Thoracic aorta (tissue), 2 donors: ENCODE data around the gene BANP. TPM values are rescaled to one million over a fixed set of nuclear protein-coding genes. Genes with fewer than 3 reads are reported as not detected.
"Not testable (repeated sequence)": the region's sequence is repeated elsewhere in the genome, so short reads cannot be mapped to it uniquely, and the experiment has no call there.

Experiments
- ATAC-seq: fragments of 150-250 bp; one replicate; pipeline ENCODE4 v1.8.0; 2017; ENCODE audit warnings: low read depth; ENCODE audit not compliant: insufficient number of reproducible peaks, low FRiP score
- DNase-seq: peaks from one replicate; pipeline ENCODE4 v3.0.0-alpha.2; 2020; ENCODE audit warnings: low spot score
- H3K27ac ChIP-seq, 2 donors: fragments of 200-600 bp; sonication (generic); 1 replicate in 1 of 2; 2 replicates in 1 of 2; pipeline ENCODE4 v1.5.1; 2016; ENCODE audit warnings: mild to moderate bottlenecking in 2 of 2, moderate library complexity in 2 of 2
- H3K27me3 ChIP-seq: fragments of 200-600 bp; sonication (generic); replicated peaks from 2 replicates; pipeline ENCODE4 v1.6.0; 2016; ENCODE audit warnings: mild to moderate bottlenecking; ENCODE audit not compliant: insufficient read depth
- H3K36me3 ChIP-seq: fragments of 200-600 bp; sonication (generic); one replicate; pipeline ENCODE4 v1.5.1; 2016
- H3K4me1 ChIP-seq, 2 donors: fragments of 200-600 bp; sonication (generic); 1 replicate in 1 of 2; 2 replicates in 1 of 2; pipeline versions ENCODE4 v1.5.1 to v1.6.0; 2016; ENCODE audit warnings: low read depth in 2 of 2, mild to moderate bottlenecking in 1 of 2; ENCODE audit not compliant: control insufficient read depth in 1 of 2
- H3K4me3 ChIP-seq: fragments of 200-600 bp; sonication (generic); 2 replicates; pipeline ENCODE4 v1.5.1; 2016; ENCODE audit warnings: mild to moderate bottlenecking
- H3K9me3 ChIP-seq: fragments of 200-600 bp; sonication (generic); 2 replicates; pipeline ENCODE4 v1.5.1; 2016
- CTCF ChIP-seq: fragments of 200-600 bp; sonication (generic); IDR thresholded peaks from one replicate; pipeline ENCODE4 v1.5.1; 2019; ENCODE audit warnings: antibody characterized with exemption
- total RNA-seq, 2 donors: library from RNA; depleted of rRNA; stranded (reverse); fragments of >200 nt; gene quantifications; one replicate each; pipeline versions ENCODE4 v1.1.0 to v1.2.3, GENCODE V29; 2016

Gene BANP
- total RNA-seq, 2 donors from 2014 or later, result 18.6 to 21.8 TPM

GRCh38 chr16:87926246-87927194, 24.7 kb upstream of the BANP start:
- Histone ChIP-seq H3K4me3 (no peak overlapping the region), H3K27ac (no peak overlapping the region), H3K36me3 (no peaks in the 10 kb centered on the region), H3K27me3 (no peaks in the 10 kb centered on the region), H3K4me1 (peaks cover 4 to 30% of the 10 kb centered on the region in 2 donors), H3K9me3 (no peaks in the 10 kb centered on the region)
- DNase-seq (no peak), ATAC-seq (no peak)
- TF ChIP-seq CTCF, result no peak

DNA sequence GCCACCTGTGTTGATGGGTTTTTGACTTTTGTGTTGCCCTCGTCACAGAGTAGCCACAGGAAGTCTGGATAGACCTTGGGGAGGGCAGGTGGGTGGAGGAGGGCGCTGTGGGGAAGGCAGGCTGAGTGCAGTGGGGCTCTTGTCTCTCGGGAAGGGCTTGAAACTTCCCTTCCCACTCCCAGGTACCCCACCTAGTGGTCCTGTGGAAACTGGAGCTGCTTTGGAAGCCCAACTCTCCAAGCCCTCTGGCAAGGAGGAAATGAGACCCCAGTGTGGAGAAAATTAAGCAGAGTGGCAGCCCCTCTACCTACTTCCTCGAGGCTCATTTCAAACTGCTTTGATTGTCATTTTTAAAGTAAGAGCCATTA, 24.1 kb upstream of the BANP start:
- no peak for ATAC-seq
- DNase-seq, result no peak
- H3K36me3 ChIP-seq, result no peaks in the 10 kb centered on the region
- H3K9me3 ChIP-seq, result no peaks in the 10 kb centered on the region
- no peak overlapping the region for H3K27ac ChIP-seq
- TF ChIP-seq CTCF, result no peak
- H3K4me1 ChIP-seq, result peaks cover 3 to 26% of the 10 kb centered on the region in 2 donors
- no peaks in the 10 kb centered on the region for H3K27me3 ChIP-seq
- no peak overlapping the region for H3K4me3 ChIP-seq

- DNase-seq (no peak), ATAC-seq (no peak)
- Histone ChIP-seq H3K27me3 (no peaks in the 10 kb centered on the region), H3K4me3 (no peak overlapping the region), H3K4me1 (no peaks in the 10 kb centered on the region), H3K9me3 (no peaks in the 10 kb centered on the region), H3K36me3 (no peaks in the 10 kb centered on the region), H3K27ac (no peak overlapping the region)
- no peak for TF ChIP-seq CTCF
These were observed 21.2 kb upstream of the BANP start for GRCh38 chr16:87929986-87930385.

GRCh38 chr16:87930456-87930855, 20.8 kb upstream of the BANP start:
- H3K9me3 ChIP-seq, result no peaks in the 10 kb centered on the region
- ATAC-seq, result no peak
- H3K4me3 ChIP-seq, result no peak overlapping the region
- no peaks in the 10 kb centered on the region for H3K4me1 ChIP-seq
- H3K27ac ChIP-seq, result no peak overlapping the region
- no peaks in the 10 kb centered on the region for H3K36me3 ChIP-seq
- H3K27me3 ChIP-seq, result no peaks in the 10 kb centered on the region
- DNase-seq, result no peak
- no peak for TF ChIP-seq CTCF

DNA sequence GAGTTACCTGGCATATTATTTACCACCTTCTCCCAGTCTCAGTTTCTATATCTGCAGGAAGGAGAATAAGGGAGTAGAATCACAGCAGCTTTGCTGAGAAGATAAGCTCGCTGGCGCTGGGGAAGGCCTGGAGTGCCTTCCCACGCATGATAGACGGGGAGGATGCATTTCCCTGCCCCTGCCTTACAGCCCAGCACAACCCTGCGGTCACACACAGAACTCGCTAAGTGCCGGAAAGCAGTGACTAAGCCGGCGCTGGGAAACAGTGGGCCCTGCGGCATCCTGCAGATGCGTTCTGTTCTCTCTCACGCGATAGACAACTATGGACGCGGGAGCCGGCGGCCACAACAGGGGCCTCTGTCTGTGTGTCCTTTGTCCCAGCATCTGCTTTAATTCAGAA, 19.7 kb upstream of the BANP start:
- no peak for DNase-seq
- H3K4me1 ChIP-seq, result no peaks in the 10 kb centered on the region
- no peaks in the 10 kb centered on the region for H3K9me3 ChIP-seq
- H3K36me3 ChIP-seq, result no peaks in the 10 kb centered on the region
- no peak overlapping the region for H3K4me3 ChIP-seq
- no peak overlapping the region for H3K27ac ChIP-seq
- TF ChIP-seq CTCF, result no peak
- no peak for ATAC-seq
- H3K27me3 ChIP-seq, result no peaks in the 10 kb centered on the region

DNA sequence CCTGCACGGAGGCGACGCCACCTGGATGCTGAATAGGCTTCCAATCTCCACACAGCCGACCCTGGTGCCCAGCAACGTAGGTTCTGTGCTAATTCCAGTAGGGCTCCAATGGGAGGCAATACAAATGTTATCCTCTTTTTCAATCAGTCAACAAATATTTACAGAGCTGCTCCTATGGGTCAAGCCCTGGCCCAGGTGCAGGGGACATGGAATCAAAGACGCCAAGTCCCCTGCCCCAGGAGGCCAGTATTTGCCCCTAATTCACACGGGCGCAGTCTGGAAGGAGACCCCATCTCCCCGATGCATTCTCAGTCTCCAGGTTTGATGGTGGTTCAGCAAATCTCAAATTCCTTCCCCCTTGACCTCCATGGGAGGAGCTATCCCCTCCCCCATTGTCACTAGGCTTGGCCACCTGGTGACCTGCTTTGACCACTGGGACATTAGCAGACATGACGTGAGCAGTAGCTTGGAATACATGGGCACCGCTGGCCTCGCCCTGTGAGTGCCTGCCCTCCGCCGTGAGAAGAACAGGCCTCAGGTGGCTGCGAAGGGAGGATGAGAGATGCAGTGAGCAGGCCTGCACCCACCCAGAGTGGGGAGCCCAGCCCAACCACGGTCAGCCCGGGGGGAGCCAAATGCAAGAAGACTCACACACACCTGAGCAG, 18.6 kb upstream of the BANP start:
- not testable (repeated sequence) for ATAC-seq

More for the DNA sequence above, 18.6 kb upstream of the BANP start:
- H3K4me1 ChIP-seq, H3K27me3 ChIP-seq, DNase-seq, H3K36me3 ChIP-seq, H3K27ac ChIP-seq, H3K9me3 ChIP-seq, H3K4me3 ChIP-seq: not testable (repeated sequence)
